Epithelial cell of proximal tubule (primary cell): ENCODE results near the gene CYTIP. TPM values are rescaled to one million over a fixed set of nuclear protein-coding genes. Genes with fewer than 3 reads are reported as not detected.

Source experiments
- DNase-seq: peaks from one replicate; pipeline ENCODE4 v3.0.0-alpha.2; 2011; ENCODE audit warnings: low read depth
- H3K4me3 ChIP-seq: 2 replicates; pipeline ENCODE4 v1.5.1; 2011; ENCODE audit warnings: low read depth, mild to moderate bottlenecking, low read length
- CTCF ChIP-seq: conservative IDR thresholded peaks from 2 replicates; pipeline ENCODE4 v1.5.1; 2012; ENCODE audit warnings: low read depth, mild to moderate bottlenecking, low read length
- total RNA-seq: library from RNA; depleted of rRNA; stranded (reverse); fragments of >200 nt; gene quantifications from 2 replicates; pipeline ENCODE4 v1.2.3, GENCODE V29; 2015

Gene CYTIP
- 1.3 and 4.8 TPM in 2 replicates for total RNA-seq

- no peak within 1 kb of the TSS for H3K4me3 ChIP-seq
- TF ChIP-seq CTCF = no peak
- DNase-seq = peak; percentile 30
Observed at GRCh38 chr2:157443795-157444640, at the start of gene CYTIP. CYTIP (minus strand) TSS chr2:157444089; CDS start chr2:157444020, 69 bp downstream.

GRCh38 chr2:157492189-157492773 lies 48.4 kb upstream of the CYTIP start:
- DNase-seq = no peak
- peak; percentile 80 for TF ChIP-seq CTCF
- no peak overlapping the region for H3K4me3 ChIP-seq

- no peak overlapping the region for H3K4me3 ChIP-seq
- DNase-seq = no peak
- no peak for TF ChIP-seq CTCF
Observed at GRCh38 chr2:157489983-157490382, 46.1 kb upstream of the CYTIP start.

GRCh38 chr2:157488877-157489276 lies 45.0 kb upstream of the CYTIP start:
- no peak for TF ChIP-seq CTCF
- H3K4me3 ChIP-seq = no peak overlapping the region
- peak; percentile 54 for DNase-seq

GRCh38 chr2:157487747-157488146 lies 43.9 kb upstream of the CYTIP start:
- no peak for DNase-seq
- no peak for TF ChIP-seq CTCF
- H3K4me3 ChIP-seq = no peak overlapping the region

GRCh38 chr2:157487271-157487610 lies 43.4 kb upstream of the CYTIP start:
- no peak for DNase-seq
- TF ChIP-seq CTCF = no peak
- no peak overlapping the region for H3K4me3 ChIP-seq
